ENCODE measurements around the gene MED13L. TPM values are rescaled to one million over a fixed set of nuclear protein-coding genes. Genes with fewer than 3 reads are reported as not detected.

The MED13L gene
- total RNA-seq, 1 donor from 2014 or later: 117 TPM

- no peak for DNase-seq (ENCODE audit: low spot score)
Measured at GRCh38 chr12:116182359-116183063, 95.0 kb downstream of the MED13L start.

GRCh38 chr12:116180448-116180847 lies 97.0 kb downstream of the MED13L start:
- DNase-seq (ENCODE audit: low spot score): no peak

GRCh38 chr12:116179384-116179783 lies 98.1 kb downstream of the MED13L start:
- DNase-seq (ENCODE audit: low spot score): no peak

GRCh38 chr12:116177017-116177416 lies 100.5 kb downstream of the MED13L start:
- DNase-seq (ENCODE audit: low spot score): no peak

- DNase-seq (ENCODE audit: low spot score): no peak
Measured at GRCh38 chr12:116174904-116175303, 102.6 kb downstream of the MED13L start.

GRCh38 chr12:116174006-116174405 lies 103.5 kb downstream of the MED13L start:
- DNase-seq (ENCODE audit: low spot score): no peak

- no peak for DNase-seq (ENCODE audit: low spot score)
Measured at GRCh38 chr12:116172224-116172849, 105.2 kb downstream of the MED13L start.

GRCh38 chr12:116171549-116171948 lies 105.9 kb downstream of the MED13L start:
- DNase-seq (ENCODE audit: low spot score): no peak

GRCh38 chr12:116169071-116169470 lies 108.4 kb downstream of the MED13L start:
- DNase-seq (ENCODE audit: low spot score): no peak

- DNase-seq (ENCODE audit: low spot score): no peak
Measured at GRCh38 chr12:116166306-116166705, 111.2 kb downstream of the MED13L start.

GRCh38 chr12:116165036-116165425 lies 112.5 kb downstream of the MED13L start:
- no peak for DNase-seq (ENCODE audit: low spot score)

- no peak for DNase-seq (ENCODE audit: low spot score)
Measured at GRCh38 chr12:116164250-116165035, 113.0 kb downstream of the MED13L start.

GRCh38 chr12:116162071-116162470 lies 115.4 kb downstream of the MED13L start:
- no peak for DNase-seq (ENCODE audit: low spot score)

GRCh38 chr12:116161588-116161987 lies 115.9 kb downstream of the MED13L start:
- DNase-seq (ENCODE audit: low spot score): no peak

GRCh38 chr12:116160883-116161458 lies 116.5 kb downstream of the MED13L start:
- no peak for DNase-seq (ENCODE audit: low spot score)

GRCh38 chr12:116160231-116160630 lies 117.3 kb downstream of the MED13L start:
- DNase-seq (ENCODE audit: low spot score): no peak

- no peak for DNase-seq (ENCODE audit: low spot score)
Measured at GRCh38 chr12:116159593-116160200, 117.8 kb downstream of the MED13L start.

- DNase-seq (ENCODE audit: low spot score): no peak
Measured at GRCh38 chr12:116159175-116159574, 118.3 kb downstream of the MED13L start.

GRCh38 chr12:116157845-116158267 lies 119.6 kb downstream of the MED13L start:
- DNase-seq (ENCODE audit: low spot score): no peak

GRCh38 chr12:116156614-116157013 lies 120.9 kb downstream of the MED13L start:
- DNase-seq (ENCODE audit: low spot score): no peak

GRCh38 chr12:116155383-116155782 lies 122.1 kb downstream of the MED13L start:
- no peak for DNase-seq (ENCODE audit: low spot score)

GRCh38 chr12:116153983-116154382 lies 123.5 kb downstream of the MED13L start:
- DNase-seq (ENCODE audit: low spot score): no peak
